HT1080 (cell line): ENCODE data around the gene OR1N1. TPM values are rescaled to one million over a fixed set of nuclear protein-coding genes. Genes with fewer than 3 reads are reported as not detected.
"Not testable (repeated sequence)": the region's sequence is repeated elsewhere in the genome, so short reads cannot be mapped to it uniquely, and the experiment has no call there.

Source experiments
- DNase-seq: peaks from one replicate; pipeline ENCODE4 v3.0.0-alpha.2; 2015; ENCODE audit warnings: low read depth
- polyA plus RNA-seq, 2 experiments: library from polyadenylated mRNA; depleted of rRNA; stranded (reverse); fragments of >200 nt; gene quantifications; 2 replicates each; pipeline ENCODE4 v1.2.3, GENCODE V29; 2015
- total RNA-seq: library from RNA; depleted of rRNA; stranded (reverse); fragments of >200 nt; shearing (Covaris generic); gene quantifications from 2 replicates; pipeline ENCODE4 v1.2.3, GENCODE V29; 2014; rRNA removed

The OR1N1 gene
- not detected in 2 replicates for total RNA-seq
- polyA plus RNA-seq (2015; cell fraction: cytosol; rRNA removed): not detected in 2 replicates
- not detected in 2 replicates for polyA plus RNA-seq (2015; cell fraction: nucleus; rRNA removed)

- DNase-seq: no peak
Measured at GRCh38 chr9:122527193-122527592, at the start of gene OR1N1. Gene OR1N1, minus strand, starts transcription at chr9:122527293. Its CDS starts 0 bp downstream, at chr9:122527293.

GRCh38 chr9:122572456-122572855 is 45.4 kb upstream of the OR1N1 start:
- DNase-seq: peak; percentile 6

GRCh38 chr9:122567901-122568300 is 40.8 kb upstream of the OR1N1 start:
- no peak for DNase-seq

- no peak for DNase-seq
Measured at GRCh38 chr9:122562134-122562760, 35.2 kb upstream of the OR1N1 start.

- DNase-seq: no peak
Measured at GRCh38 chr9:122561446-122561845, 34.4 kb upstream of the OR1N1 start.

- DNase-seq: no peak
Measured at GRCh38 chr9:122552812-122553211, 25.7 kb upstream of the OR1N1 start, which contains the start of gene OR1N2. Gene OR1N2, plus strand, starts transcription at chr9:122553112. Its CDS starts 100 bp downstream, at chr9:122553212.

GRCh38 chr9:122551371-122551770 is 24.3 kb upstream of the OR1N1 start:
- DNase-seq: no peak

GRCh38 chr9:122546196-122546595 is 19.1 kb upstream of the OR1N1 start:
- DNase-seq: peak; percentile 17

GRCh38 chr9:122538757-122539156 is 11.7 kb upstream of the OR1N1 start:
- no peak for DNase-seq

GRCh38 chr9:122537066-122537465 is 10.0 kb upstream of the OR1N1 start:
- DNase-seq: not testable (repeated sequence)

- DNase-seq: no peak
Measured at GRCh38 chr9:122536134-122536533, 9.0 kb upstream of the OR1N1 start.

- not testable (repeated sequence) for DNase-seq
Measured at GRCh38 chr9:122531157-122531556, 4.1 kb upstream of the OR1N1 start.

GRCh38 chr9:122526602-122527001 is 491 bp downstream of the OR1N1 start:
- DNase-seq: no peak

GRCh38 chr9:122519376-122519775 is 7.7 kb downstream of the OR1N1 start:
- no peak for DNase-seq

- DNase-seq: no peak
Measured at GRCh38 chr9:122518841-122519240, 8.3 kb downstream of the OR1N1 start, which contains the start of gene OR1J4. Gene OR1J4, plus strand, starts transcription at chr9:122519141. Its CDS starts 0 bp downstream, at chr9:122519141.

GRCh38 chr9:122518226-122518625 is 8.9 kb downstream of the OR1N1 start:
- DNase-seq: no peak

- no peak for DNase-seq
Measured at GRCh38 chr9:122510502-122510901, 16.6 kb downstream of the OR1N1 start, which contains the start of gene OR1J2. Gene OR1J2, plus strand, starts transcription at chr9:122510802. Its CDS starts 0 bp downstream, at chr9:122510802.

GRCh38 chr9:122506964-122507363 is 20.1 kb downstream of the OR1N1 start:
- DNase-seq: no peak

GRCh38 chr9:122498883-122499288 is 28.2 kb downstream of the OR1N1 start:
- DNase-seq: peak; percentile 36

- DNase-seq: no peak
Measured at GRCh38 chr9:122479062-122479461, 48.0 kb downstream of the OR1N1 start.

- DNase-seq: no peak
Measured at GRCh38 chr9:122477826-122478225, 49.3 kb downstream of the OR1N1 start, which contains the start of gene OR1J1. Gene OR1J1, minus strand, starts transcription at chr9:122477926. Its CDS starts 0 bp downstream, at chr9:122477926.

GRCh38 chr9:122477346-122477745 is 49.7 kb downstream of the OR1N1 start:
- no peak for DNase-seq
